Islet of Langerhans (tissue), 1 donor: ENCODE results near the gene TRIP6.
"Not testable (repeated sequence)": the region's sequence is repeated elsewhere in the genome, so short reads cannot be mapped to it uniquely, and the experiment has no call there.

Experiments used
- FAIRE-seq: peaks from one replicate; lab custom pipeline; 2011; peaks lifted over from hg19 to GRCh38; lab: Jason Lieb, UNC

Gene TRIP6

DNA sequence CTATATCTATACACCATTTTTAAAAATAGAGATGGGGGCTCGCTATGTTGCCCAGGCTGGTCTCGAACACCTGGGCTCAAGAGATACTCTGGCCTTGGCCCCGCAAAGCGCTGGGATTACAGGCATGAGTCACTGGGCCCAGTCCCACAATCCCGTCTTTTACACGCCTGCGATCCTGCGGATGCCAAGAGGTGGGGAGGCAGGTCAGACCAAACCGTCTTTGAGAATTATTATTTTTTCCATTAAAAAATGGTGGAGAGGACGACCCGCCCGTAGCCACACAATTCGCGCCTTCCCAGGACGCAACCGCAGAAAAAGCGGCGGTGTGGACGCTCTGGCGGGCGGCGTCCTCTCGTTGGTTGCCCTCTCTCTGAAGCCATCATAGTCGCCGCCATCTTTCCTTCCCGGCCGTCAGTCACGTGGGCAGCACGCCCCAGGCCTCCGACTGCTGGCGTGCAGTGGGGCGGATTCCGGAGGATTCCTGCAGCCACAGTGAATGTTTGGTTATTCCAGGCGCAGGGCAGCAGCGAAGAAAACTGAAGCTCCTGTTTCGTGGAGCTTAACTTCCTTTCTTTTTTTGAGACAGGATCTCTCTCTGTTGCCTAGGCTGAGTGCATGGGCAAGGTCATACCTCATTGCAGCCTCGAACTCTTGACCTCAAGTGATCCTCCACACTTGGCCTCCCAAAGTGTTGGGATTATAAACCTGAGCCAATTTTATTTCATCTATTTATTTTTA is 29.9 kb upstream of the TRIP6 start:
- FAIRE-seq, result no peak

DNA sequence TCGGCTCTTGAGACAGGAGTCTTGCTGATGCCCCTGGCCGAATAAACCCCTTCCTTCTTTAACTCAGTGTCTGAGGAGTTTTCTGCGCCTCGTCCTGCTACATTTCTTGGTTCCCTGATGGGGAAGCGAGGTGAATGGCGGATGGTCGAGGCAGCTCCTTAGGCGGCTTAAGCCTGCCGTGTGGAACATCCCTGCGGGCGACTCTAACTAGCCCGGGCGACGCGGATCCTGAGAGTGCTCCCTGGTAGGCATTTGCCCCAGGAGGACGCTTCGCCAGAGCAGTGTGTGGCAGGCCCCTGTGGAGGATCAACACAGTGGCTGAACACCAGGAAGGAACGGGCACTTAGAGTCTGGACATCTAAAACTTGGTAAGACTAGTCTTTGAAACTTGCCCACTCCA is 27.8 kb upstream of the TRIP6 start:
- FAIRE-seq, result no peak

DNA sequence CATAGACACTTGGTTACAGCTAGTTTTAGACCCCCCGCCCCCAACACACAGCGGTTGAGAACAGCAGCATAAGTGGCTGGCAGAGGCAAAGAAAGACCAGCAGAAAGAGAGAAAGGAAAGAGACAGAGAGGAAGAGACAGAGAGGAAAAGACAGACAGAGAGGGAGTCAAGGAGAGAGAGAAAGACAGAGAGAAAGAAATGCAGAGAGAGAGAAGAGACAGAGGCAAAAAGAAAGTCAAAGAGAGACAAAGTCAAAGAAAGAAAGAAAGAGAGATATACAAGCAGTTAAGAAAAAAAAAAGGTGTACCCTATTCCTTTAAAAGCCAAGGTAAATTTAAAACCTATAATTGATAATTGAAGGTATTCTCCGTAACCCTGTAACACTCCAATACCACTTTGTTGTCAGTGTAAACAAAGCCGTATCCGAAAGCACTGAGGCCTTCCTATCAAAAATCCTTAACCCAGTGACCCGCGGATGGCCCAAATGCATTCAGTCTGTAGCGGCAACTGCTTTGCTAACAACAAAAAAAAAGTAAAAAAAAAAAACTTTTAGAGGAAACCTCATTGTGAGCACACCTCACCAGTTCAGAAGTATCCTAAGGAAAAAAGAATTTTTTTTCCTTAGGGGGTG is 26.6 kb upstream of the TRIP6 start:
- no peak for FAIRE-seq

DNA sequence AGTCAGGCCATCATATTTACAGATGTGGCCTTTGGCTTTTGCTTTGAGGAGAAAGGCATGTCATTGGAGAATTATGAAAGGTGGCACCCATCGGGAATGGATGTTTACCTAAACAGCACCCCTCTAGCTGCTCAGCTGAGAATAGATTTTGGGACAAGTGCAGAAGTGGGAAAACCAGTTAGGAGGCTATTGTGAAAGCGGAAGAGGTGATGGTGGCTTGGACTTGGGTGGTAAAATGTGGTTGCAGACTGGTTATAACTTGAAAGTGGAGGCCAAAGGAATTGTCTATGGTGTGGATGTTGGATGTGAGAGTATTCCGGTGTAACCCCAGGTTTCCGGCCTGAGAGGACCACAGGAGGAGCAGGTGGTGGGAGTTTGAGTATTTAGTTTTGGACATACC is 19.8 kb upstream of the TRIP6 start:
- no peak for FAIRE-seq

DNA sequence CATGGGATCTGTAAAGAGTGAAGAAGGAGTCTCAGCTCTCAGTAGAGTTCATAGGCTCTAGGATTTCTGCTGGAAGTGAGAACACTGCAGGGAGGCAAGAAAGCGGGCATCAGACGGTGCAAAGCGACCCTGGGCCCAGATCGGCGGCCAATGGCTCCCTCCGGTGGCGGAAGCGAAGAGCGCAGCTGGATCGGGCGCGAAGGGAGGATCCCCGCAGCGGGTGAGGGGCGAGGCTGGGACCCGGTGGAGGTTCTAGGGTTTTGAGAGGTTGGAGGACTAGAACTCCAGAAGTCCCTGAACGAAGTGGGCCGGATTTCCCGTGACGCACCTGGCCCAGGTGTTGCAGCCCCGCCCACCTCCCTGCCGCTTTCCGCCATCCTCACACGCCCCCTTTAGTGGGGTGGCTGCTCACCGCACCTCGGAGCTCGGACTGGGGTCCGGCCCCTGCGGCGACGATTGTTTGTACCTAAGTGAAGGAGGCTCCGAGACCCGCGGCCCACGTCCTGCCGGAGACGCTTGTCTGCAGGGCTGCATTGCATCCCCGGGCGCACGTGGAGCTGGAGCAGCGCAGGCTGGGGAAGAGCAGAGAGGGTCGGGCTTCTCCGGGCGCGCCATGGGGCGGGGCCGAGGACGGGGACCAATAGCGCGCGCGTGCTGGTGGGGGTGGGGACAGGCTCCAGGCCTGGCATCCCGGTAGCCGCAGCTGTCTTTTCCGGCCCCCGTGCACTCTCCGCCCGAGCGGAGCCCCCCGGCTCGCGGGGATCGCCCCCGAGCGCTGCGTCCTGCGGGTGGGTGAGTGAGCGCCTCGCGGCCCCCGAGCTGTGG is 14.9 kb upstream of the TRIP6 start, which contains the start of gene SLC12A9:
TSS of gene SLC12A9 (plus strand) at position 666 of the 825 bp plus-strand sequence. CDS start 1,485 bp downstream, outside the sequence.
- FAIRE-seq, result peak; percentile 49

DNA sequence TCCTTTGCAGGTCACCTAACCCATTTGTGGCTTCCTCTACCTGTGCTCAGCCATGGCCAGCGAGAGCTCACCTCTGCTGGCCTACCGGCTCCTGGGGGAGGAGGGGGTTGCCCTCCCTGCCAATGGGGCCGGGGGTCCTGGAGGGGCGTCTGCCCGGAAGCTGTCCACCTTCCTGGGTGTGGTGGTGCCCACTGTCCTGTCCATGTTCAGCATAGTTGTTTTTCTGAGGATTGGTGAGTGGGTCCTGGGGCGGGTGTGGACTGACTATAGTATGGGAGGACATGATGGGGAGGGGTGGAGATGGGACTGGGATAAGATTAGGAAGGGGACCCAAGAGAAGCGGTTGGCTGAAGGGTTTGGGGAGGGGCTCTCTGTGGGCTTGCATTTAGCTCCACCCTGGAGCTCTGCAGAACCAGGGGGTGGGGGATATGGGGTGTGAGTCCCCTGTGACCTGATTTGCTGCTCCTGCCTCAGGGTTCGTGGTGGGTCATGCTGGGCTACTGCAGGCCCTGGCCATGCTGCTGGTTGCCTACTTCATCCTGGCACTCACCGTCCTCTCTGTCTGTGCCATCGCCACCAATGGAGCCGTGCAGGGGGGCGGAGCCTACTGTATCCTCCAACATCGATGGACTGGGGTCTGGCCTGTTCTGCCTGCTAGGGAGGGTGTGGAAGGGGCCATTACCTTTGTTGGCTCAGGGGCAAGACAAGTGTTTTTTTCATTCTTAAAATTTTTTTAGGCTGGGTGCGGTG is 12.9 kb upstream of the TRIP6 start:
- no peak for FAIRE-seq

DNA sequence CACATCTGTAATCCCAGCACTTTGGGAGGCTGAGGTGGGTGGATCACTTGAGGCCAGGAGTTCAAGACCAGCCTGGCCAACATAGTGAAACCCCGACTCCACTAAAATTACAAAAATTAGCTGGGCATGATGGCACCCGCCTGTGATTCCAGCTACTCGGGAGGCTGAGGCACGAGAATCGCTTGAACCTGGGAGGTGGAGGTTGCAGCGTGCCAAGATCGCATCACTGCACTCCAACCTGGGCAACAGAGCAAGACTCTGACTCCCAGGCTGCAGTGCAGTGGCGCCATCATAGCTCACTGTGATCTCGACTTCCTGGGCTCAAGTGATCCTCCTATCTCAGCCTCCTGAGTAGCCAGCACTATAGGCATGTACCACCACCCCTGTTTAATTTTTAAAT is 12.3 kb upstream of the TRIP6 start:
- FAIRE-seq, result not testable (repeated sequence)

DNA sequence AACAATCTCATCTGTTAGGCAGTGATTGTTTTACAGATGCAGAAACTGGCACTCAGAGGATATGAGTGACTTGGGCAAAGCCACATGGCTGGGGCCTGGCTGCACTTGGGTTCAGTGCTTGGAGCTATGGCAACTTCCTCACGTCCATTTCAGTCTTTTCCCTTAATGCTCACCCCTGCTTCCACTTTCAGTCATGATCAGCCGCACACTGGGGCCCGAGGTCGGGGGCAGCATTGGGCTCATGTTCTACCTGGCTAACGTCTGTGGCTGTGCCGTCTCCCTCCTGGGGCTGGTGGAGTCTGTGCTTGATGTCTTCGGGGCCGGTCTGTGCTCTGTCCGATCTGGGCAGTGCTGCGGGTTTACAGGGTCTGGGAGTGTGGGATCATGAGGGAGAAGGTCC is 11.7 kb upstream of the TRIP6 start:
- FAIRE-seq, result no peak

DNA sequence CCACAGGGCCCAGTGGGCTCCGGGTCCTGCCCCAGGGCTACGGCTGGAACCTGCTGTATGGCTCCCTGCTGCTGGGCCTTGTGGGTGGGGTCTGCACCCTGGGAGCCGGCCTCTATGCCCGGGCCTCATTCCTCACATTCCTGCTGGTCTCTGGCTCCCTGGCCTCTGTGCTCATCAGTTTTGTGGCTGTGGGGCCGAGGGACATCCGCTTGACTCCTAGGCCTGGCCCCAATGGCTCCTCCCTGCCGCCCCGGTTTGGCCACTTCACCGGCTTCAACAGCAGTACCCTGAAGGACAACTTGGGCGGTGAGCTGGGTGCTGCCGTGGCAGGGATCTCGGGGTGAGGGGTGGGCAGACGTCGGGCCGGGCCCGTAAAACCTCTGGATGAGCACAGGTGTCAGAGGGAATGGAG is 10.3 kb upstream of the TRIP6 start:
- FAIRE-seq, result no peak

DNA sequence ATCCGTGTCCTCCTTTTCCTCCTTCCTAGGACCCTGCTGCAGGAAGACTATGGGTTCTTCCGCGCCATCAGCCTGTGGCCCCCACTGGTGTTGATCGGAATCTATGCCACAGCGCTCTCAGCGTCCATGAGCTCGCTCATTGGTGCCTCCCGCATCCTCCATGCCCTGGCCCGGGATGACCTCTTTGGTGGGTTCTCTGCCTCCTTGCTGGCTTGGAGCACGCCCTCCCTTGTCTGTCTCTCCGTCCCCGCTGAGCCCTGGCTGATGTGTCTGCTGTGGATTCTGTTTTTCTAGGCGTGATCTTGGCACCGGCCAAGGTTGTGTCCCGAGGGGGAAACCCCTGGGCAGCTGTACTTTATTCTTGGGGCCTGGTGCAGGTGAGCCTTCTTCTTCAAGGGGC is 7.3 kb upstream of the TRIP6 start:
- no peak for FAIRE-seq

DNA sequence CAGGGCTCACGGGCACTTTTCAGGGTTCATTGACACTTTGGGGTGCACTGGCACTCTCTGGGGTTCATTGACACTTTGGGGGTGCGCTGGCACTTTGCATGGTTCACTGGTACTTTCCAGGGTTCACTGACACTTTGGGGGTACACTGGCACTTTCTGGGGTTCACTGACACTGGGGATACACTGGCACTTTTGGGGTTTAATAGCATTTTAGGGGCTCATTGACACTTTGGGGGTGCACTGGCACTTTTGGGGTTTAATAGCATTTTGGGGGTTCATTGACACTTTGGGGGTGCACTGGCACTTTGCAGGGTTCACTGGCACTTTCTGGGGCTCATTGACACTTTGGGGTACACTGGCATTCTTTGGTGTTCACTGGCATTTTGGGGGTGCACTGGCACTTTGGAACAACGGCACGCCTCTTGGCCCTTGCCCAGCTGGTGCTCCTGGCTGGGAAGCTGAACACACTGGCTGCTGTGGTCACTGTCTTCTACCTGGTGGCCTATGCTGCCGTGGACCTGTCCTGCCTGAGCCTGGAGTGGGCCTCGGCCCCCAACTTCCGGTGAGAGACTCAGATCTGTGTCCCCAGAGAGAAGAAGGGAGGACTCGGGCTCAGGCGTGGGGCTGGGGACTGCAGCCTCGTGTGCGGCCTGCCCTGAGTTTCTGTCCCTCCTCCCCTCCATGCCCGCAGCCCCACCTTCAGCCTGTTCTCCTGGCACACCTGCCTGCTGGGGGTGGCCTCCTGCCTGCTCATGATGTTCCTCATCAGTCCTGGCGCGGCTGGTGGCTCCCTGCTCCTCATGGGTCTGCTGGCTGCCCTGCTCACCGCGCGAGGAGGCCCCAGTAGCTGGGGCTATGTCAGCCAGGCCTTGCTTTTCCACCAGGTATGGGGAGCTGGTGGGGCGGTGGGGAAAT is 6.2 kb upstream of the TRIP6 start:
- FAIRE-seq, result no peak

DNA sequence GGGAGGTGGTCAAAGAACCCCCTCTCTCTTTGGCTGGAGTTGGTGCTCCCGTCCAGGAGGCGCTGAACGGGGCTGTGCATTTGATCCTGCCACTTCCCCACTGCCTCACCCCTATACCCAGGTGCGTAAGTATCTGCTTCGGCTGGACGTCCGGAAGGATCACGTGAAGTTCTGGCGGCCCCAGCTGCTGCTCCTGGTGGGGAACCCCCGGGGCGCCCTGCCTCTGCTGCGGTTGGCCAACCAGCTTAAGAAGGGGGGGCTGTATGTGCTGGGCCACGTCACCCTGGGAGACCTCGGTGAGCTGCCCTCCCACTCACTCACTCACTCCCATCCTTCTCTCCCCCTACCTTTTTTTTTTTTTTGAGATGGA is 5.6 kb upstream of the TRIP6 start:
- FAIRE-seq, result no peak

DNA sequence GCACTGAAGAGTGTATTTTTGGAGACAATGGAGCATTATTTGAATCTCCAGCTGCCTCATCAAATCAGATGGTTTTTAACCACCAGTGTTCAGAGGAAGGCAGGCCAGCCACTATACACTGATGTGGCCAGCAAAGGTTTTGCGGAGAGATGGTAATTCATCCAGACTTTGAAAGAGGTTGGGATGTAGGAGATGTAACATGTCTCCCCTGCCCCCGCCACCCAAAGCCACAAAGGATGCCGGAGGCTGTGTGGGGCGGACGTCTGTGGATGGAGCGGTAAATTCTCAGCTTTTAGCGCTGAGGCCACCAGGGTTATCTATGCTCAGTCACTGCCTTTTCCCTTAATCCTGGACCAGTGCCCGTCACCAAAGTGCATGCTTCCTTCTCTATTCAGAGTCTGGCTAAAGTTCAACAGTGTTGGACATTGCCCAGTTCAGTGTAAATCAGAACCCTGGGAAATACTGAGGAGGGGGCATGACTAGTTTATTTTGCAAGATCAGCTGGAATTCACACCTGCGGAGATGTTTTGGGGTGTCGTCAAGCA is 3.7 kb upstream of the TRIP6 start:
- no peak for FAIRE-seq

DNA sequence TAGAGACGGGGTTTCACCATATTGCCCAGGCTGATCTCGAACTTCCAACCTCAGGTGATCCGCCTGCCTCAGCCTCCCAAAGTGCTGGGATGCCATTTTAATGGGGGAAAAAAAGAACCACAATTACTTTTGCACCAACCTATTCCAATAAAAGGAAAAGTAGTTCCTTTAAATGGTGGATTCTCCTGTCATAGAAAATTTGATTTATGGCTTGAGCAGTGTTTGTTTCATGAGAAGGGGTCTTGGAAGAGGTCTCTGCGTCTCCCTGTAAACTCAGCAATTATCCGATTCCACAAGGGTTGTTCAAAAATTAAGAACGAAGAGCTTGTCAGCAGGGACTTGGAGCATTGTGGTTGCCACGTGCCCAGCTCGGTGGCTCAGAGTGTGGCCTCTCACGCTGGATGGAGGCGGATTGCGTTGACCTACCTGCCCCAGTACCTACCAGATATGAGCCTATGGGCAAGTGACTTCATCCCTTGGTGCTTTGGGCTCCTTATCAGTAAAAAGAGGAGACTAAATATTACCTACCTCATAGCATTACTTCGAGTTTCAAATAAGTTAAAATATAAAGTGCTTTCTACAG is 2.8 kb upstream of the TRIP6 start:
- FAIRE-seq, result no peak

DNA sequence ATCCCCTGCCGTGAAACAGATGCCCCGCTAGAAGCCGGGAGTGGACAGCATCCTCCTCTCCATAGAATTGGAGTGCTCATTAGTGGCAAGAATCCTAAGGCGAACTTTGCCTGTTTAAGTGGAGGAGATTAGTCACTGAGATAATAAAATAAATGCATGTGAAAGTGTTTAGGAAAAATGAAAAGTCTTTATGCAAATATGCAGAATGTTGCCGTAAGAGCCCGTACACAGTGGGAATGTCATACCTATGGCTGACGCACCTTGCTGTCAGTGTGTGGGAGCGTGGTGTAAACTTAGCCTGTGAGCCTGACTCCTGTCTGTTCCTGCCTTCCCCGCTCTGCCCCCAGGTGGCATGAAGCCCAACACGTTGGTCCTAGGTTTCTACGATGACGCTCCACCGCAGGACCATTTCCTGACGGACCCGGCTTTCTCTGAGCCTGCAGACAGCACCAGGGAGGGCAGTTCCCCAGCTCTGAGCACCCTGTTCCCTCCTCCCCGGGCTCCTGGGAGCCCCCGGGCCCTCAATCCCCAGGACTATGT is 1.7 kb upstream of the TRIP6 start:
- FAIRE-seq, result no peak

DNA sequence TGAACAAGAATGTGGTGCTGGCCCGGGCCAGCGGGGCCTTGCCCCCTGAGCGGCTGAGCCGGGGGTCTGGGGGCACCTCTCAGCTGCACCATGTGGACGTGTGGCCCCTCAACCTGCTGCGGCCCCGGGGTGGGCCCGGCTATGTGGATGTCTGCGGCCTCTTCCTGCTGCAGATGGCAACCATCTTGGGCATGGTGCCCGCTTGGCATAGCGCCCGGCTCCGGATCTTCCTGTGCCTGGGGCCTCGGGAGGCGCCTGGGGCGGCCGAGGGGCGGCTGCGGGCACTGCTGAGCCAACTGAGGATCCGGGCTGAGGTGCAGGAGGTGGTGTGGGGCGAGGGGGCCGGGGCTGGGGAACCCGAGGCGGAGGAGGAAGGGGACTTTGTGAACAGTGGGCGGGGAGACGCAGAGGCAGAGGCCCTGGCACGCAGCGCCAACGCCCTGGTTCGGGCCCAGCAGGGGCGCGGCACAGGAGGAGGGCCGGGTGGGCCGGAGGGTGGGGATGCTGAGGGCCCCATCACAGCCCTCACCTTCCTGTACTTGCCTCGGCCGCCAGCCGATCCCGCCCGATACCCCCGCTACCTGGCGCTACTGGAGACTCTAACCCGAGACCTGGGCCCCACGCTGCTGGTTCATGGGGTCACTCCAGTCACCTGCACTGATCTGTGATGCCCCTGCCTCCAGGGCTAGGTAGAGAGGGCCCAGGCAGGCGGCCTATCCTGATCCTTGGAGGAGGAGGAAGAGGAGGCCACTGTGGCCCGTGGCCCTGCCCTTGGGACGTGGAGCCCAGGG is 1.1 kb upstream of the TRIP6 start:
- FAIRE-seq, result no peak

DNA sequence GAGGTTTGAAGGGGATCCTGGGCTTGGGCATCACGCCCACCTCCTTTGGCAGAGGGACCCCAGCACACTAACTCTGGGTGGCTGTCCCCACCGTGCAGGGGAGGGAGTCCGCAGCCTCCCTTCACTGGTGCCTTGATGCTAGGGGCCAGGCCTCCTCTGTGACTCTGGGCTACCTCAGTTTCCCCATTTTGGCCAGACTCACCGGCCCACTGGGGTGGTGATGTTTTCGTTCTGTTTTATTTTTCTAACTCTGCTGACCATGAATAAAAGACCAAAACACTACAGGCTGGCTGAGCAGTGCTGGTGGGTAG is 503 bp upstream of the TRIP6 start:
- no peak for FAIRE-seq

DNA sequence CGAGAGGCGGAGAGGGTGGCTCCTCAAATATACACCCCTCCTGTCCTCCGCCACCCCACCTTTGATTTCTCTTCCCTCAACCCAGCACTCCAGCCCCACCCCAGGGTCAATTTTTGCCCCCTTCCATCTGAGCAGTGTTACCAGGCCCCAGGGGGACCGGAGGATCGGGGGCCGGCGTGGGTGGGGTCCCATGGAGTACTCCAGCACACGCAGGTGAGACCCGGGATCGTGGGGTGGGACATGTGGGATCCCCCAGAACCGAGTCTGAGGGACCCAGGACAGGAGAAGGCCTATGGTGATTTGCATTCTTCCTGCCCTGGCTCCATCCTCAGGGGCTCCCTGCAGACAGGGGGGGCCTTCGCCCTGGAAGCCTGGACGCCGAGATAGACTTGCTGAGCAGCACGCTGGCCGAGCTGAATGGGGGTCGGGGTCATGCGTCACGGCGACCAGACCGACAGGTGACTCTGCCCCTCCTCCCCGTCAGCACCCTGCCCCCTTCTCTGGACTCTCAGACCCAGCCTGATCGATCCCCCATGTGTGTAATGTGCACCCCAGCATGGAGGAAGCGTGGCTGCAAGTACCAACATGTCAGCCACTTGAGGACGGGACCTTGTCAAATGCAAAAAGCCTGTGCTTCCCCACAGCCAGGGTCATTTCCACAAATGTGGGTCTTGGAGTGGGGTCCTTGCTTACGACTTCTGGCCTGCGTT is 744 bp downstream of the TRIP6 start:
- no peak for FAIRE-seq
